Keratinocyte (primary cell): ENCODE data around the gene SOCS3. TPM values are rescaled to one million over a fixed set of nuclear protein-coding genes. Genes with fewer than 3 reads are reported as not detected.
A peak's percentile ranks its signal among the peaks of the same experiment; 100 is the strongest.

Experiments
- DNase-seq: peaks from one replicate; pipeline ENCODE4 v3.0.0-alpha.2; 2011; ENCODE audit warnings: low read depth, missing footprints, low spot score
- FAIRE-seq: peaks from 2 replicates; lab custom pipeline; 2011; peaks lifted over from hg19 to GRCh38; lab: Jason Lieb, UNC
- H2AFZ ChIP-seq: 2 replicates; pipeline ENCODE4 v1.6.0; 2012; ENCODE audit warnings: low read length, control low read depth, inconsistent platforms; ENCODE audit not compliant: control insufficient read depth
- H3K27ac ChIP-seq: 2 replicates; pipeline ENCODE4 v1.5.1; 2011; ENCODE audit warnings: low read length; ENCODE audit not compliant: control insufficient read depth, insufficient read depth
- H3K27me3 ChIP-seq: 3 replicates; pipeline ENCODE4 v1.6.0; 2011; ENCODE audit warnings: low read length; ENCODE audit not compliant: control insufficient read depth, insufficient read depth; ENCODE audit errors: extremely low read depth
- H3K36me3 ChIP-seq, 2 experiments: 2 replicates in 1 of 2; 3 replicates in 1 of 2; pipeline ENCODE4 v1.5.1; 2011; ENCODE audit warnings: low read length in 2 of 2, mild to moderate bottlenecking in 1 of 2; ENCODE audit not compliant: control insufficient read depth in 2 of 2, insufficient read depth in 2 of 2; ENCODE audit errors: extremely low read depth in 1 of 2
- H3K4me1 ChIP-seq: 3 replicates; pipeline ENCODE4 v1.5.1; 2011; ENCODE audit warnings: low read length; ENCODE audit not compliant: control insufficient read depth, insufficient read depth; ENCODE audit errors: extremely low read depth
- H3K4me2 ChIP-seq: 3 replicates; pipeline ENCODE4 v1.6.0; 2011; ENCODE audit warnings: low read depth, low read length; ENCODE audit not compliant: control insufficient read depth, insufficient read depth; ENCODE audit errors: extremely low read depth
- H3K4me3 ChIP-seq, 3 experiments: fragments of 200-600 bp in 1 of 3; sonication (generic) in 1 of 3; 2 replicates in 2 of 3; 3 replicates in 1 of 3; pipeline ENCODE4 v1.5.1; 2011 to 2016; ENCODE audit warnings: low read length in 3 of 3, mild to moderate bottlenecking in 3 of 3, control low read depth in 2 of 3, inconsistent platforms in 1 of 3, low read depth in 1 of 3, mixed read lengths in 1 of 3, mixed run types in 1 of 3, moderate library complexity in 1 of 3; ENCODE audit not compliant: control insufficient read depth in 2 of 3, insufficient read depth in 2 of 3; ENCODE audit errors: extremely low read depth in 1 of 3
- H3K79me2 ChIP-seq: 2 replicates; pipeline ENCODE4 v1.6.0; 2012; ENCODE audit warnings: low read length; ENCODE audit not compliant: control insufficient read depth, insufficient read depth
- H3K9ac ChIP-seq: 3 replicates; pipeline ENCODE4 v1.6.0; 2011; ENCODE audit warnings: low read length; ENCODE audit not compliant: control insufficient read depth, insufficient read depth; ENCODE audit errors: extremely low read depth
- H3K9me1 ChIP-seq: 3 replicates; pipeline ENCODE4 v1.6.0; 2011; ENCODE audit warnings: low read length; ENCODE audit not compliant: control insufficient read depth, insufficient read depth; ENCODE audit errors: extremely low read depth
- H3K9me3 ChIP-seq: 2 replicates; pipeline ENCODE4 v1.5.1; 2012; ENCODE audit warnings: low read depth, low read length; ENCODE audit not compliant: control insufficient read depth
- H4K20me1 ChIP-seq: 3 replicates; pipeline ENCODE4 v1.6.0; 2011; ENCODE audit warnings: low read length; ENCODE audit not compliant: control insufficient read depth, insufficient read depth; ENCODE audit errors: extremely low read depth
- EZH2 ChIP-seq: IDR thresholded peaks from one replicate; pipeline ENCODE4 v1.6.1; 2012; ENCODE audit warnings: inconsistent platforms, mild to moderate bottlenecking, low read length, moderate library complexity
- dilution Hi-C: fragments of 300-500 bp; cut with MboI; formaldehyde crosslinking; loops from one replicate; pipeline ENCODE4 v1.7.0; 2020; ENCODE audit warnings: low sequenced_read_pairs; ENCODE audit not compliant: extremely low pct_ligation_motif_present
- polyA plus RNA-seq, 5 experiments: library from polyadenylated mRNA; depleted of rRNA in 3 of 5; stranded (reverse) in 3 of 5; stranded (forward) in 1 of 5; unstranded in 1 of 5; fragments of >200 nt; gene quantifications; 1 replicate in 1 of 5; 2 replicates in 3 of 5; 3 replicates in 1 of 5; pipeline versions ENCODE4 v1.2.1 to v1.2.3, GENCODE V29; 2011 to 2012; ENCODE audit warnings: missing spikeins in 2 of 5, low read depth in 1 of 5, low replicate concordance in 1 of 5
- TF ChIP-seq, protein P1 (sequence below), 3 experiments: IDR thresholded peaks in 1 of 3; conservative IDR thresholded peaks in 1 of 3; optimal IDR thresholded peaks in 1 of 3; 2 replicates in 2 of 3; 3 replicates in 1 of 3; pipeline versions ENCODE3 to v1.5.1; 2011; ENCODE audit warnings: low read length in 3 of 3, mild to moderate bottlenecking in 3 of 3, moderate library complexity in 2 of 3, control low read depth in 1 of 3, inconsistent platforms in 1 of 3; ENCODE audit not compliant: insufficient read depth in 2 of 3; ENCODE audit errors: extremely low read depth in 1 of 3

Gene SOCS3
- polyA plus RNA-seq, 1 donor (not counting 4 experiments of a cell fraction or from before 2014, with no cell fraction given): 9.4 TPM

DNA sequence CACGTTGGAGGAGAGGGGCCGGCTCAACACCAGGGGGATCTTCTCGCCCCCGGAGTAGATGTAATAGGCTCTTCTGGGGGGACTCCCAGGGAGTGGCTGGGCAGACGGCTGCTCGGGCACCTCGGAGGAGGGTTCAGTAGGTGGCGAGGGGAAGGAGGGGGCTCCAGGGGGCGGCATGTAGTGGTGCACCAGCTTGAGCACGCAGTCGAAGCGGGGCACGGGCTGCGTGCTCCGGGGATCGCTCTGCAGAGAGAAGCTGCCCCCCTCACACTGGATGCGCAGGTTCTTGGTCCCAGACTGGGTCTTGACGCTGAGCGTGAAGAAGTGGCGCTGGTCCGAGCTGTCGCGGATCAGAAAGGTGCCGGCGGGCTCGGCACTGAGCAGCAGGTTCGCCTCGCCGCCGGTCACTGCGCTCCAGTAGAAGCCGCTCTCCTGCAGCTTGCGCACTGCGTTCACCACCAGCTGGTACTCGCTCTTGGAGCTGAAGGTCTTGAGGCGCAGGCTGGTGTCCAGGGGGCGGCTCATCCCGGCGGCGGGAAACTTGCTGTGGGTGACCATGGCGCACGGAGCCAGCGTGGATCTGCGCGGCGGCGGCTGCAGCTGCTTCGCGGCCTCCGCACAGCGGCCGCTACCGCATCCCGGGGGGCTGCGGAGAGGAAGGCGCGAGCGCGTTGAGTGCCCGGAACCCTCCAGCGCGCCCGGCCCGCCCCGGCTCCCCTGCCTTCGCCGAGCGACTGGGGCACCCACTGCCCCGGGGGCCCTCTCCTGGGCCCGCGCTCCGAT is 1.1 kb downstream of the SOCS3 start:
- dilution Hi-C loops: no loop called here
- peaks cover 5% of the 10 kb centered on the region for H4K20me1 ChIP-seq
- H3K79me2 ChIP-seq: peaks cover 25% of the 10 kb centered on the region
- H3K4me2 ChIP-seq: peak overlapping the region; percentile 80
- peaks cover 39% of the 10 kb centered on the region for H3K4me1 ChIP-seq
- peak overlapping the region; percentile 81 to 91 (median 88) for H3K4me3 ChIP-seq
- H3K9me1 ChIP-seq: no peaks in the 10 kb centered on the region
- peaks cover 3 to 17% of the 10 kb centered on the region in 2 experiments for H3K36me3 ChIP-seq
- H3K9ac ChIP-seq: peak overlapping the region; percentile 92
- FAIRE-seq (no peak), DNase-seq (no peak)
- TF ChIP-seq EZH2: no peak
- TF ChIP-seq, protein P1, sequence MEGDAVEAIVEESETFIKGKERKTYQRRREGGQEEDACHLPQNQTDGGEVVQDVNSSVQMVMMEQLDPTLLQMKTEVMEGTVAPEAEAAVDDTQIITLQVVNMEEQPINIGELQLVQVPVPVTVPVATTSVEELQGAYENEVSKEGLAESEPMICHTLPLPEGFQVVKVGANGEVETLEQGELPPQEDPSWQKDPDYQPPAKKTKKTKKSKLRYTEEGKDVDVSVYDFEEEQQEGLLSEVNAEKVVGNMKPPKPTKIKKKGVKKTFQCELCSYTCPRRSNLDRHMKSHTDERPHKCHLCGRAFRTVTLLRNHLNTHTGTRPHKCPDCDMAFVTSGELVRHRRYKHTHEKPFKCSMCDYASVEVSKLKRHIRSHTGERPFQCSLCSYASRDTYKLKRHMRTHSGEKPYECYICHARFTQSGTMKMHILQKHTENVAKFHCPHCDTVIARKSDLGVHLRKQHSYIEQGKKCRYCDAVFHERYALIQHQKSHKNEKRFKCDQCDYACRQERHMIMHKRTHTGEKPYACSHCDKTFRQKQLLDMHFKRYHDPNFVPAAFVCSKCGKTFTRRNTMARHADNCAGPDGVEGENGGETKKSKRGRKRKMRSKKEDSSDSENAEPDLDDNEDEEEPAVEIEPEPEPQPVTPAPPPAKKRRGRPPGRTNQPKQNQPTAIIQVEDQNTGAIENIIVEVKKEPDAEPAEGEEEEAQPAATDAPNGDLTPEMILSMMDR (optimal IDR thresholded peaks at IDR 0.05 in 1 of 3, IDR thresholded peaks at IDR 0.05 in 1 of 3, conservative IDR thresholded peaks at IDR 0.05 in 1 of 3; ENCODE audit: extremely low read depth in 1 of 3, insufficient read depth in 2 of 3, low read length in 3 of 3): no peak
- H3K27ac ChIP-seq: peak overlapping the region; percentile 77
- peaks cover 8% of the 10 kb centered on the region for H3K27me3 ChIP-seq
- H3K9me3 ChIP-seq: no peaks in the 10 kb centered on the region
- no peak overlapping the region for H2AFZ ChIP-seq

DNA sequence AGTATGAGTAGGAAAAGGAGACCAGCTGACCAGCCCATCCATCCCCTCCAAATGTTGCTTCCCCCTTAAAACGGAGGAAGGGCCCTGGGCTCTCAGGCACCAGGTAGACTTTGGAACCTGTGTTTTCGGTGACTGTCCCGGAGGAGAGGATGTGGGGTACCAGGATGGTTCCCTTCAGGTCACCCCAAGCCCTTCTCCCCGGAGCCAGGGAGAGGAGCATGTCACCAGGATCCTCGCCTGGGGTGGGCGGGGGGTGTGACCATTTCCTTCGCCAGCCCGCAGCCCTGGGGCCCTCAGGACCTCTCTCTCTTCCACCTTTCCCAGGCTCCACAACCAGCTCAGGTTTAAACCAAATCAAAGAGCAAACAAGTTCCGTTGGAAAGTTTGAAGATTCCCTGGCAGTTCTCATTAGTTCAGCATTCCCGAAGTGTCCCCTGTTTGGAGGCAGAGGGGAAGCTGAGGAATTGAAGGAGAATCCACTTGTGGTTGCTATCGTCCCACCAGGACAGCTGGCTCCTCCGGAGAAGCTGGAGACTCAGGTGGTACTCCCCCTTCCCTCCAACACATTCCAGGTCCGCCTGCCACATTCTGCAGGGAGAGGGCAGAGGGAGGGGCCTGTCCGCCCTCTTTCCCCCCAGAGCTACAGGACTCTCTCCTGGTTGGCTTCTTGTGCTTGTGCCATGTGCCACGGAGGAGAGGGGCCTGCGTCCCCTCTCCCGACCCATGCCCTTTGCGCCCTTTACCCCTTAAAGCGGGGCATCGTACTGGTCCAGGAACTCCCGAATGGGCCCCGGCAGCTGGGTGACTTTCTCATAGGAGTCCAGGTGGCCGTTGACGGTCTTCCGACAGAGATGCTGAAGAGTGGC is 2.0 kb downstream of the SOCS3 start:
- peak overlapping the region; percentile 92 for H3K9ac ChIP-seq
- TF ChIP-seq, protein P1 (optimal IDR thresholded peaks at IDR 0.05 in 1 of 3, IDR thresholded peaks at IDR 0.05 in 1 of 3, conservative IDR thresholded peaks at IDR 0.05 in 1 of 3; ENCODE audit: extremely low read depth in 1 of 3, insufficient read depth in 2 of 3, low read length in 3 of 3): no peak
- TF ChIP-seq EZH2: no peak
- H3K27ac ChIP-seq: peak overlapping the region; percentile 60
- H3K4me1 ChIP-seq: peaks cover 46% of the 10 kb centered on the region
- H3K4me2 ChIP-seq: peak overlapping the region; percentile 80
- H4K20me1 ChIP-seq: peaks cover 5% of the 10 kb centered on the region
- H3K9me1 ChIP-seq: no peaks in the 10 kb centered on the region
- peaks cover 5% of the 10 kb centered on the region for H3K27me3 ChIP-seq
- H3K36me3 ChIP-seq: peaks cover 3 to 17% of the 10 kb centered on the region in 2 experiments
- FAIRE-seq: no peak
- peak overlapping the region in 1 of 3 experiments; percentile 46 for H3K4me3 ChIP-seq
- no peak for DNase-seq
- H3K79me2 ChIP-seq: peaks cover 25% of the 10 kb centered on the region
- H2AFZ ChIP-seq: no peak overlapping the region
- H3K9me3 ChIP-seq: no peaks in the 10 kb centered on the region
- dilution Hi-C loops: no loop called here
